B cell (primary cell): ENCODE results near the gene FREM2. TPM values are rescaled to one million over a fixed set of nuclear protein-coding genes. Genes with fewer than 3 reads are reported as not detected.

ENCODE experiments used
- ATAC-seq: fragments of 200-7000 bp; cut with Tn5 transposase; one replicate; pipeline ENCODE4 v1.10.0; 2021; ENCODE audit warnings: low read depth, mild to moderate bottlenecking, moderate number of reproducible peaks, moderate library complexity
- CTCF ChIA-PET: fragments of 350-600 bp; sonication (Branson Sonifier 250); formaldehyde crosslinking; loops from one replicate; lab custom pipeline; 2021; ENCODE audit warnings: antibody characterized with exemption, inconsistent platforms; lab: Charles Lee
- POLR2A ChIA-PET: fragments of 350-600 bp; sonication (Branson Sonifier 250); formaldehyde crosslinking; loops from one replicate; lab custom pipeline; 2021; ENCODE audit warnings: antibody characterized with exemption; lab: Charles Lee
- DNase-seq: peaks from one replicate; pipeline ENCODE4 v3.0.0; 2013
- H2AFZ ChIP-seq: 2 replicates; pipeline ENCODE4 v1.6.1; 2012; ENCODE audit warnings: mild to moderate bottlenecking, low read depth, low read length; ENCODE audit not compliant: insufficient read depth, poor library complexity, severe bottlenecking
- H3K27ac ChIP-seq, 2 donors: 1 replicate in 1 of 2; 2 replicates in 1 of 2; pipeline ENCODE4 v1.5.1; 2012 to 2013; ENCODE audit warnings: low read length in 2 of 2, mild to moderate bottlenecking in 2 of 2, moderate library complexity in 1 of 2
- H3K27me3 ChIP-seq, 4 experiments: fragments of 200-600 bp in 1 of 4; sonication (generic) in 1 of 4; replicated peaks in 1 of 4; 1 replicate in 2 of 4; 2 replicates in 2 of 4; pipeline versions ENCODE4 v1.6.1 to v1.7.0; 2013 to 2016; ENCODE audit warnings: low read length in 3 of 4, mild to moderate bottlenecking in 2 of 4, mixed read lengths in 1 of 4, moderate library complexity in 1 of 4; ENCODE audit not compliant: insufficient read depth in 4 of 4, control insufficient read depth in 3 of 4; ENCODE audit errors: control extremely low read depth in 1 of 4
- H3K36me3 ChIP-seq, 2 experiments: replicated peaks in 1 of 2; 1 replicate in 1 of 2; 2 replicates in 1 of 2; pipeline versions ENCODE4 v1.6.1 to v1.7.1; 2013; ENCODE audit warnings: low read length in 1 of 2; ENCODE audit not compliant: insufficient read depth in 2 of 2, control insufficient read depth in 1 of 2; ENCODE audit errors: control extremely low read depth in 1 of 2, extremely low read depth in 1 of 2
- H3K4me1 ChIP-seq, 2 donors: fragments of 200-600 bp in 1 of 2; sonication (generic) in 1 of 2; 1 replicate in 1 of 2; 2 replicates in 1 of 2; pipeline versions ENCODE4 v1.5.1 to v1.6.1; 2013 to 2017; ENCODE audit warnings: low read length in 2 of 2; ENCODE audit not compliant: control insufficient read depth in 2 of 2, insufficient read depth in 2 of 2
- H3K4me2 ChIP-seq: replicated peaks from 2 replicates; pipeline ENCODE3; 2012; ENCODE audit warnings: mild to moderate bottlenecking, low read depth, low read length; ENCODE audit not compliant: poor library complexity, severe bottlenecking
- H3K4me3 ChIP-seq, 5 experiments: fragments of 200-600 bp in 1 of 5; sonication (generic) in 1 of 5; 1 replicate in 3 of 5; 2 replicates in 2 of 5; pipeline versions ENCODE4 v1.5.1 to v1.7.0; 2011 to 2016; ENCODE audit warnings: low read length in 4 of 5, mild to moderate bottlenecking in 4 of 5, low read depth in 2 of 5, control low read depth in 1 of 5, moderate library complexity in 1 of 5; ENCODE audit not compliant: insufficient read depth in 1 of 5; ENCODE audit errors: control extremely low read depth in 1 of 5, extremely low read depth in 1 of 5
- H3K79me2 ChIP-seq: fragments of 200-600 bp; sonication (generic); one replicate; pipeline ENCODE4 v1.6.0; 2016; ENCODE audit warnings: low read length; ENCODE audit not compliant: control insufficient read depth, insufficient read depth
- H3K9ac ChIP-seq: fragments of 200-600 bp; sonication (generic); 2 replicates; pipeline ENCODE4 v1.6.1; 2017; ENCODE audit warnings: mild to moderate bottlenecking, low read length, moderate library complexity
- H3K9me3 ChIP-seq, 3 donors: one replicate each; pipeline versions ENCODE4 v1.6.1 to v1.7.1; 2013; ENCODE audit warnings: low read length in 2 of 3; ENCODE audit not compliant: control insufficient read depth in 2 of 3, insufficient read depth in 1 of 3; ENCODE audit errors: control extremely low read depth in 1 of 3
- H4K20me1 ChIP-seq: 2 replicates; pipeline ENCODE4 v1.6.0; 2012; ENCODE audit warnings: mild to moderate bottlenecking, low read length; ENCODE audit not compliant: insufficient read depth, control insufficient read depth, poor library complexity, severe bottlenecking
- H3K27ac Mint-ChIP-seq: one replicate; pipeline ENCODE4 v1.8.0; 2021; ENCODE audit warnings: mixed read lengths
- H3K27me3 Mint-ChIP-seq: one replicate; pipeline ENCODE4 v1.8.0; 2021; ENCODE audit warnings: mixed read lengths
- H3K4me1 Mint-ChIP-seq: one replicate; pipeline ENCODE4 v1.8.0; 2021; ENCODE audit warnings: mixed read lengths
- H3K4me3 Mint-ChIP-seq: one replicate; pipeline ENCODE4 v1.8.0; 2021; ENCODE audit warnings: mixed read lengths
- H3K9me3 Mint-ChIP-seq: one replicate; pipeline ENCODE4 v1.8.0; 2022; ENCODE audit warnings: mixed read lengths; ENCODE audit not compliant: insufficient read depth
- EZH2 ChIP-seq: IDR thresholded peaks from 2 replicates; pipeline ENCODE4 v1.6.1; 2012; ENCODE audit warnings: borderline replicate concordance, low read depth, mild to moderate bottlenecking, moderate library complexity, low read length; ENCODE audit not compliant: insufficient read depth, poor library complexity, severe bottlenecking
- WGBS: methylation state at CpG from one replicate; pipeline ENCODE4 v1.1.5; 2013; ENCODE audit warnings: missing lambda C conversion rate; ENCODE audit not compliant: insufficient coverage; 5-methylcytosine and 5-hydroxymethylcytosine counted together
- intact Hi-C: fragments of 100-400 bp; cut with micrococcal nuclease; formaldehyde crosslinking; loops from one replicate; pipeline ENCODE4 v1.10.0; 2022
- polyA plus RNA-seq: library from polyadenylated mRNA; depleted of rRNA; stranded (reverse); fragments of >200 nt; gene quantifications from 2 replicates; pipeline ENCODE4 v1.2.3, GENCODE V29; 2012
- total RNA-seq, 2 donors: library from RNA; stranded (reverse); fragments of 120-200 nt in 1 of 2; gene quantifications; 1 replicate in 1 of 2; 2 replicates in 1 of 2; pipeline versions ENCODE4 v1.2.3 to v1.2.4, GENCODE V29; 2013 to 2022
- TF ChIP-seq, protein P1 (sequence below): fragments of 200-600 bp; IDR thresholded peaks from one replicate; pipeline ENCODE4 v1.8.0; 2022; ENCODE audit warnings: antibody characterized with exemption, mild to moderate bottlenecking

FREM2 gene
- total and polyA plus RNA-seq, 2 donors (not counting 1 experiment from before 2014, with no cell fraction given): not detected

- H2AFZ ChIP-seq: no peak overlapping the region
- H3K36me3 ChIP-seq: no peaks in the 10 kb centered on the region
- no peak overlapping the region for H3K9ac ChIP-seq
- Mint-ChIP-seq H3K9me3 (no peaks in the 10 kb centered on the region), H3K27me3 (no peaks in the 10 kb centered on the region), H3K27ac (no peak overlapping the region), H3K4me1 (no peaks in the 10 kb centered on the region), H3K4me3 (no peak overlapping the region)
- H4K20me1 ChIP-seq: no peaks in the 10 kb centered on the region
- peaks cover 0 to 3% (median 0%) of the 10 kb centered on the region in 3 donors for H3K9me3 ChIP-seq
- WGBS: no CpG with 5 or more reads among the region's 2 CpGs
- H3K27ac ChIP-seq: no peak overlapping the region
- no peak for TF ChIP-seq EZH2
- TF ChIP-seq, protein P1, sequence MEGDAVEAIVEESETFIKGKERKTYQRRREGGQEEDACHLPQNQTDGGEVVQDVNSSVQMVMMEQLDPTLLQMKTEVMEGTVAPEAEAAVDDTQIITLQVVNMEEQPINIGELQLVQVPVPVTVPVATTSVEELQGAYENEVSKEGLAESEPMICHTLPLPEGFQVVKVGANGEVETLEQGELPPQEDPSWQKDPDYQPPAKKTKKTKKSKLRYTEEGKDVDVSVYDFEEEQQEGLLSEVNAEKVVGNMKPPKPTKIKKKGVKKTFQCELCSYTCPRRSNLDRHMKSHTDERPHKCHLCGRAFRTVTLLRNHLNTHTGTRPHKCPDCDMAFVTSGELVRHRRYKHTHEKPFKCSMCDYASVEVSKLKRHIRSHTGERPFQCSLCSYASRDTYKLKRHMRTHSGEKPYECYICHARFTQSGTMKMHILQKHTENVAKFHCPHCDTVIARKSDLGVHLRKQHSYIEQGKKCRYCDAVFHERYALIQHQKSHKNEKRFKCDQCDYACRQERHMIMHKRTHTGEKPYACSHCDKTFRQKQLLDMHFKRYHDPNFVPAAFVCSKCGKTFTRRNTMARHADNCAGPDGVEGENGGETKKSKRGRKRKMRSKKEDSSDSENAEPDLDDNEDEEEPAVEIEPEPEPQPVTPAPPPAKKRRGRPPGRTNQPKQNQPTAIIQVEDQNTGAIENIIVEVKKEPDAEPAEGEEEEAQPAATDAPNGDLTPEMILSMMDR: no peak
- H3K4me3 ChIP-seq: no peak overlapping the region
- ATAC-seq: no peak
- H3K4me2 ChIP-seq: no peak overlapping the region
- ChIA-PET POLR2A (no interaction called here), CTCF (no interaction called here)
- no peaks in the 10 kb centered on the region for H3K27me3 ChIP-seq
- intact Hi-C loops: no loop called here
- no peak for DNase-seq
- H3K4me1 ChIP-seq: no peaks in the 10 kb centered on the region
- H3K79me2 ChIP-seq: no peaks in the 10 kb centered on the region
Measured at GRCh38 chr13:38785042-38785441, 98.2 kb downstream of the FREM2 start.

DNA sequence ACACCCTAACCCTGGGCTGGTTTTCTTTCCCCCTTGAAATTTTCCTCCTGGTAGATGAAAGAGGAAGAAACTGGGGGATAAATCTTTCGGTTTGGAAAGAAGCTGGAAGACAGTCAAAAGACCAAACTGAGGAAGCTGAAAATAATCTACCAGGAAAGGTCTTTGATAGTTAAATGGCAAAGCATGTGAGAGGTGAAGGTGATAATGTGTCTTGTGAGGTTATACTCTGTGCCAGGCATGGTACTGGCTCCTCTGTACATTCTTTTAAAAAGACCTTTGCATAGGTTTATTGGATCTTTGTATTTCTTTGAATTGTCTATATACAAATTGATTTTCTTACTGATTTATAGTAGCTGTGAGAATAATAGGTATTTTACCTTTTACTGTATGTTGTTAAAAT, 98.6 kb downstream of the FREM2 start:
- ChIA-PET POLR2A (no interaction called here), CTCF (no interaction called here)
- Histone ChIP-seq H3K4me2 (no peak overlapping the region), H3K9ac (no peak overlapping the region), H3K4me1 (no peaks in the 10 kb centered on the region), H4K20me1 (no peaks in the 10 kb centered on the region), H3K36me3 (no peaks in the 10 kb centered on the region), H3K27ac (no peak overlapping the region), H3K9me3 (peaks cover 0 to 3% (median 0%) of the 10 kb centered on the region in 3 donors), H3K4me3 (no peak overlapping the region), H3K27me3 (no peaks in the 10 kb centered on the region), H3K79me2 (no peaks in the 10 kb centered on the region), H2AFZ (no peak overlapping the region)
- Mint-ChIP-seq H3K9me3 (no peaks in the 10 kb centered on the region), H3K27ac (no peak overlapping the region), H3K27me3 (no peaks in the 10 kb centered on the region), H3K4me1 (no peaks in the 10 kb centered on the region), H3K4me3 (no peak overlapping the region)
- 44% methylated on average over 1 of the region's 1 CpG for WGBS
- ATAC-seq (no peak), DNase-seq (no peak)
- TF ChIP-seq, protein P1: no peak
- TF ChIP-seq EZH2: no peak
- intact Hi-C loops: no loop called here
